Activated CD8-positive, alpha-beta T cell treated with anti-CD3 and anti-CD28 coated beads, Interleukin-2, amount 10 ng/mL, durations not matched to agents 7 days and 5 days (primary cell): Measurements from ENCODE around the gene CPT2. TPM values are rescaled to one million over a fixed set of nuclear protein-coding genes. Genes with fewer than 3 reads are reported as not detected.
"Not testable (repeated sequence)": the region's sequence is repeated elsewhere in the genome, so short reads cannot be mapped to it uniquely, and the experiment has no call there.

Experiments used
- ATAC-seq: fragments of 150-1000 bp; cut with Tn5 transposase; one replicate; pipeline ENCODE4 v1.10.0; 2021; ENCODE audit warnings: moderate library complexity
- CTCF ChIA-PET: fragments of 350-600 bp; sonication (Branson Sonifier 250); formaldehyde crosslinking; loops from one replicate; lab custom pipeline; 2021; ENCODE audit warnings: antibody characterized with exemption; lab: Charles Lee
- POLR2A ChIA-PET: fragments of 350-600 bp; sonication (Branson Sonifier 250); formaldehyde crosslinking; loops from one replicate; lab custom pipeline; 2021; ENCODE audit warnings: antibody characterized with exemption; lab: Charles Lee
- DNase-seq: peaks from one replicate; pipeline ENCODE4 v3.0.0-alpha.2; 2020
- H3K27ac Mint-ChIP-seq: one replicate; pipeline ENCODE4 v1.8.0; 2021; ENCODE audit warnings: mild to moderate bottlenecking, mixed read lengths
- H3K27me3 Mint-ChIP-seq: one replicate; pipeline ENCODE4 v1.8.0; 2021; ENCODE audit warnings: low read depth, mixed read lengths
- H3K36me3 Mint-ChIP-seq: one replicate; pipeline ENCODE4 v1.8.0; 2021; ENCODE audit warnings: low read depth, mixed read lengths
- H3K4me1 Mint-ChIP-seq: one replicate; pipeline ENCODE4 v1.8.0; 2021; ENCODE audit warnings: low read depth, mixed read lengths
- H3K4me3 Mint-ChIP-seq: one replicate; pipeline ENCODE4 v1.8.0; 2021; ENCODE audit warnings: mild to moderate bottlenecking, mixed read lengths
- H3K9me3 Mint-ChIP-seq: one replicate; pipeline ENCODE4 v1.8.0; 2022; ENCODE audit warnings: mixed read lengths; ENCODE audit not compliant: insufficient read depth
- total RNA-seq, 2 experiments: library from RNA; stranded (reverse); gene quantifications; one replicate each; pipeline ENCODE4 v1.2.3, GENCODE V29; 2021

Gene CPT2
- total RNA-seq, 2 experiments from 2014 or later: 11.6 to 12.7 TPM

DNA sequence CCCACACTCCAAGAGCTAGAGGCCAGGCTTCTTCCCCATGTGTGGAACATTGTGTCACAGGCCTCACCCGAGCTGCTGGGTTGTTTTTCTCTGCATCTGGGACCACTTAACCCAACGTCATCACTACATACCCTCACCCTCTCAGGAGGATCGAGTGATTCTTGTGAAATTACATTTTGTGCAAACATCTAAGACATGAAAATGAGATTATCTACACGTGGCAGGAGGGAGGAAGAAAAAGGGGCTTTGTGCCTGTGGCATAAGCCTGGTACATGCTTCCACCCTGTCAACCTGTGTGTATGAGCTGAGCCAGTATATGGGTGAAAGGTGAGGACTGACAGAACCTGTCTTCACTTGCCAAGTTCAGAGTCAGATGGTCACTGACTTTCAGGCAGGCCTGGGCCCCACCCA, 1.6 kb downstream of the CPT2 start:
- H3K4me3 Mint-ChIP-seq: peak overlapping the region; percentile 85
- no peaks in the 10 kb centered on the region for H3K27me3 Mint-ChIP-seq
- ChIA-PET POLR2A (no interaction called here), CTCF (interaction anchor here (1.0 to 2.0 kb wide), 4 partner anchors 12 to 80 kb away, joined by 3 to 8 read pairs (median 4); no protein-coding TSS in a partner anchor)
- DNase-seq (no peak), ATAC-seq (no peak)
- peaks cover 27% of the 10 kb centered on the region for H3K4me1 Mint-ChIP-seq
- peaks cover 35% of the 10 kb centered on the region for H3K36me3 Mint-ChIP-seq
- H3K9me3 Mint-ChIP-seq: no peaks in the 10 kb centered on the region
- H3K27ac Mint-ChIP-seq: peak overlapping the region; percentile 97

- peaks cover 4% of the 10 kb centered on the region for H3K9me3 Mint-ChIP-seq
- no peak for ATAC-seq
- ChIA-PET CTCF (interaction anchor here (1.4 kb wide), 1 partner anchor 18 kb away, joined by 4 read pairs; the partner anchor contains the start of gene CZIB), POLR2A (no interaction called here)
- no peak for DNase-seq
- H3K36me3 Mint-ChIP-seq: peaks cover 70% of the 10 kb centered on the region
- no peak overlapping the region for H3K4me3 Mint-ChIP-seq
- H3K27me3 Mint-ChIP-seq: no peaks in the 10 kb centered on the region
- peaks cover 3% of the 10 kb centered on the region for H3K4me1 Mint-ChIP-seq
- H3K27ac Mint-ChIP-seq: no peak overlapping the region
Observed at GRCh38 chr1:53203466-53203865, 6.8 kb downstream of the CPT2 start.

DNA sequence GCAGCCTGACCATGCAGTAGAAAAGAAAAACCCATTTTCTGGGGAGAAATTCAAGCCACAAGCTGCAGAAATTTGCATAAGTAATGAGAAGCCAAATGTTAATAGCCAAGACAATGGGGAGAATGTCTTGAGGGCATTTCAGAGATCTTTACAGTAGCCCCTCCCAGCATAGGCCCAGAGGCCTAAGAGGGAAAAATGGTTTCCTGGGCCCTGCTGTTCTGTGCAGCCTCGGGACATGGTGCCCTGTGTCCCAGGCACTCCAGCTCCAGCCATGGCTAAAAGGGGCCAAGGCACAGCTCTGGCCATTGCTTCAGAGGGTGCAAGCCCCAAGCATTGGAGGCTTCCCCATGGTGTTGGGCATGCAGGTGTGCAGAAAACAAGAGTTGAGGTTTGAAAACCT, 8.9 kb downstream of the CPT2 start:
- H3K4me3 Mint-ChIP-seq, CTCF ChIA-PET, H3K4me1 Mint-ChIP-seq, DNase-seq, H3K27ac Mint-ChIP-seq, POLR2A ChIA-PET, H3K27me3 Mint-ChIP-seq, ATAC-seq, H3K9me3 Mint-ChIP-seq: not testable (repeated sequence)
- peaks cover 83% of the 10 kb centered on the region for H3K36me3 Mint-ChIP-seq

DNA sequence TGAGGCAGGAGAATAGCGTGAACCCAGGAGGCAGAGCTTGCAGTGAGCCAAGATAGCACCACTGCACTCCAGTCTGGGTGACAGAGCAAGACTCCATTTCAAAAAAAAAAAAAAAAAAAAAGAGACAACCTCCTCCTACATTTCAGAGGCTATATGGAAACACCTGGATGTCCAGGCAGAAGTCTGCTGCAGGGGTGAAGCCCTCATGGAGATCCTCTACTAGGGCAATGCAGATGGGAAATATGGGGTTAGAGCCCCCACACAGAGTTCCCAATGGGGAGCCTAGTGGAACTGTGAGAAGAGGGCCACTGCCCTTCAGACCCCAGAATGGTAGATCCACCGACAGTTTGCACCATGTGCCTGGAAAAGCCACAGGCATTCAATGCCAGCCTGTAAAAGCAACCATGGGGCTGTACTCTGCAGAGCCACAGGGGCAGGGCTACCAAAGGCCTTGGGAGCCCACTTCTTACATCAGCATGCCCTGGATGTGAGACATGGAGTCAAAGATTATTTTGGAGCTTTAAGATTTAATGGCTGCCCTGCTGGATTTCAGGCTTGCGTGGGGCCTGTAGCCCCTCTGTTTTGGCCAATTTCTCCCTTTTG, 9.6 kb downstream of the CPT2 start:
- ATAC-seq, H3K4me3 Mint-ChIP-seq, H3K27ac Mint-ChIP-seq, DNase-seq, H3K9me3 Mint-ChIP-seq, H3K27me3 Mint-ChIP-seq, POLR2A ChIA-PET, CTCF ChIA-PET, H3K4me1 Mint-ChIP-seq: not testable (repeated sequence)
- peaks cover 83% of the 10 kb centered on the region for H3K36me3 Mint-ChIP-seq

DNA sequence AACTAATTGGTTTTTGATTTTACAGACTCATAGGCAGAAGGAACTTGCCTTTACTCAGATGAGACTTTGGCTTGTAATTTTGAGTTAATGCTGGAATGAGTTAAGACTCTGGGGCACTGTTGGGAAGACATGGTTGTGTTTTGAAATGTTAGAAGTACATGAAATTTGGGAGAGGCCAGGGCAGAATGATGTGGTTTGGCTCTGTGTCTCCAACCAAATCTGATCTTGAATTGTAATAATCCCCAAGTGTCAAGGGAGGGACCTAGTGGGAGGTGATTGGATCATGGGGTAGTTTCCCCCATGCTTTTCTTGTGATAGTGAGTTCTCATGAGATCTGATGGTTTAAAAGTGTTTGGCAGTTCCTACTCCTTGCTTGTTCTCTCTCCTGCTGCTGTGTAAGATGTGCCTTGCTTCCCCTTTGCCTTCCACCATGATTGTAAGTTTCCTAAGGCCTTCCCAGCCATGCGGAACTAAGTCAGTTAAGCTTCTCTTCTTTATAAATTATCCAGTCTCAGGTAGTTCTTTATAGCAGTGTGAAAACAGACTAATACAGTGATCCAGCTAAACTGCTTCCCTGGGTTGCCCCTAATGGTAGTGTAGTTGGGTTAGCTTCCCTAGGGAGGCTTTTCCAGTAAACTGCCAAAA, 10.2 kb downstream of the CPT2 start:
- Mint-ChIP-seq H3K27ac (no peak overlapping the region), H3K36me3 (peaks cover 80% of the 10 kb centered on the region), H3K27me3 (no peaks in the 10 kb centered on the region), H3K4me3 (no peak overlapping the region), H3K4me1 (no peaks in the 10 kb centered on the region), H3K9me3 (peaks cover 4% of the 10 kb centered on the region)
- ChIA-PET CTCF (no interaction called here), POLR2A (no interaction called here)
- no peak for DNase-seq
- ATAC-seq: no peak

DNA sequence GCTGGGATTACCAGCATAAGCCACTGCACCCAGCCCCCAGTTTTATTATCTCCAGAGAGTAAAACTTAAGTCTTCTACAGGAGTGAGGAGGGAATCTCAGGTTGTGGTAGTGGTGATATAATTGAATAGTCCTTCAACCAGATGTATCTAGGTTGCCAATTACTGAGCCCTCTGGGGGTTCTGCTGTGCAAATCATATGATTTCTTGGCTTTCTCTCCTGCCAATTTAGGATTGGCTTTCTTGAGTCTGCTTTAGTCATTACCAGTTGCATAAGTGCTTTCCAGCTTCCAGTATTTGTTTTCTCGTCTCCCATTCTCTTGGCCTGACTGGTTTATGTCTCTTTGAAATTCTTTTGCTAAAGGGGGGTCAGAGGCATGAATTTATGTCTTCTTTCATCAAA, 11.1 kb downstream of the CPT2 start:
- POLR2A ChIA-PET: no interaction called here

GRCh38 chr1:53210352-53210751, 13.7 kb downstream of the CPT2 start:
- Mint-ChIP-seq H3K36me3 (peaks cover 69% of the 10 kb centered on the region), H3K9me3 (peaks cover 4% of the 10 kb centered on the region), H3K4me1 (no peaks in the 10 kb centered on the region), H3K27ac (no peak overlapping the region), H3K27me3 (no peaks in the 10 kb centered on the region), H3K4me3 (no peak overlapping the region)
- ChIA-PET POLR2A (interaction anchor here (0.6 to 1.1 kb wide), 2 partner anchors 9 to 108 kb away, joined by 3 to 5 read pairs; no protein-coding TSS in a partner anchor), CTCF (no interaction called here)
- DNase-seq (no peak), ATAC-seq (no peak)

More for the DNA sequence above, 11.1 kb downstream of the CPT2 start:
- Mint-ChIP-seq H3K27me3 (no peaks in the 10 kb centered on the region), H3K36me3 (peaks cover 77% of the 10 kb centered on the region), H3K4me1 (no peaks in the 10 kb centered on the region), H3K4me3 (no peak overlapping the region), H3K27ac (no peak overlapping the region), H3K9me3 (peaks cover 4% of the 10 kb centered on the region)
- DNase-seq (no peak), ATAC-seq (no peak)
- CTCF ChIA-PET: no interaction called here

DNA sequence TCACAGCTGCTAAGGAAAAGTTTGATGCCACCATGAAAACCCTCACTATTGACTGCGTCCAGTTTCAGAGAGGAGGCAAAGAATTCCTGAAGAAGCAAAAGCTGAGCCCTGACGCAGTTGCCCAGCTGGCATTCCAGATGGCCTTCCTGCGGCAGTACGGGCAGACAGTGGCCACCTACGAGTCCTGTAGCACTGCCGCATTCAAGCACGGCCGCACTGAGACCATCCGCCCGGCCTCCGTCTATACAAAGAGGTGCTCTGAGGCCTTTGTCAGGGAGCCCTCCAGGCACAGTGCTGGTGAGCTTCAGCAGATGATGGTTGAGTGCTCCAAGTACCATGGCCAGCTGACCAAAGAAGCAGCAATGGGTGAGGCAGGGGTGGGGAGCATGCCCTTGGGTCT, 14.3 kb downstream of the CPT2 start:
- CTCF ChIA-PET: interaction anchor here (1.5 kb wide), 1 partner anchor 12 kb away, joined by 3 read pairs; no protein-coding TSS in a partner anchor
- H3K36me3 Mint-ChIP-seq: peaks cover 64% of the 10 kb centered on the region
- H3K27ac Mint-ChIP-seq: no peak overlapping the region
- H3K4me3 Mint-ChIP-seq: no peak overlapping the region
- peaks cover 4% of the 10 kb centered on the region for H3K9me3 Mint-ChIP-seq
- no peaks in the 10 kb centered on the region for H3K4me1 Mint-ChIP-seq
- no peak for ATAC-seq
- H3K27me3 Mint-ChIP-seq: no peaks in the 10 kb centered on the region
- POLR2A ChIA-PET: interaction anchor here (0.6 to 1.1 kb wide), 2 partner anchors 9 to 108 kb away, joined by 3 to 5 read pairs; no protein-coding TSS in a partner anchor
- no peak for DNase-seq

DNA sequence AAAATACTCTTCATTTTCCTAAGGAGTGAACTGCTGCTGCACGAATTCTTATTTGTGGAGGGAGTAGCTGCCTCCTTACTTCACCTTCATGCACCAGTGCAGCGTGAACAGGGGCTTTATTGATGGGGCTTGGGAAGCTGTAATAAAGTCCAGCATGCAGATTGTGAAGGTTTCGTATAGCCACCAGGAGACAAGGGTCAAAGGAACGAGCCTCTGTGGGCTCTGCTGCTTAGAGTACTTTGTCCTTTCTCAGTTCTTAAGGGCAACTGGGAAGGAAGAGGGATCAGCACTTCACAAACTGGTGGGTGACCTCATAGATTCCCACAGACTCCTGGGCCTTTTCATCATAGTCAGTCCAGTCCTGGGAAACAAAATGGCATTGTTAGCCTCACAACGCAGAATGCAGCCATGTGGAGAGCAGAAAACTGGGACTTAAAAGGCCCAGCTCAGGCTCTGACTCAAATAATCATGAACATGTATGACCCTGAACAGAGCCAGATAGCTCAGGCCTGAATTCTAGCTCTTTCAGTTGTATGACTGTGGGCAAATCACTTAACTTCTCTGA, 17.8 kb downstream of the CPT2 start:
- Mint-ChIP-seq H3K36me3 (peaks cover 54% of the 10 kb centered on the region), H3K4me1 (peaks cover 19% of the 10 kb centered on the region), H3K4me3 (no peak overlapping the region), H3K27me3 (no peaks in the 10 kb centered on the region), H3K9me3 (no peaks in the 10 kb centered on the region), H3K27ac (no peak overlapping the region)
- POLR2A ChIA-PET: interaction anchor here (0.6 kb wide), 1 partner anchor 22 kb away, joined by 4 read pairs; no protein-coding TSS in a partner anchor
- CTCF ChIA-PET: no interaction called here
- no peak for DNase-seq
- no peak for ATAC-seq

DNA sequence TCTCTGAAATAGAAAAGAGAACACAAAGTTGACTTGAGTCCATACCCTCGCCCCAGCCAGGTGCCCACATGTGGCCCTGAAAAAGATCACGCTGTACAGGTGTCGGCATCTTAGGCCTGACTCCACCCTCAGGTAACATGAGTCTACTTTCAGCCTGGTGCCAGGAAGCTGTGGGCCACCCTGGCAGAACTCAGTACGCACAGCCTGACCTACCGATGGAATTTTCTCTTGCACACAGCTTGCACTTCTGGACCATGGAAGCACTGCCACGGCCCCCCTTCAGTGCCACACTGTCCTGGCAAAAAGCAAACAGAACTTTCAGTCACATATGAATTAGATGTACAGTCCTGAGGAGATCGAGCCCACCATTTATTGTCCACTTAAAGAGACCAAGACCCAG, 21.6 kb downstream of the CPT2 start:
- Mint-ChIP-seq H3K4me1 (peaks cover 31% of the 10 kb centered on the region), H3K9me3 (no peaks in the 10 kb centered on the region), H3K36me3 (peaks cover 32% of the 10 kb centered on the region), H3K27ac (no peak overlapping the region), H3K4me3 (no peak overlapping the region), H3K27me3 (no peaks in the 10 kb centered on the region)
- ATAC-seq: no peak
- POLR2A ChIA-PET: no interaction called here
- CTCF ChIA-PET: interaction anchor here (1.3 kb wide), 1 partner anchor 32 kb away, joined by 3 read pairs; no protein-coding TSS in a partner anchor
- DNase-seq: no peak

GRCh38 chr1:53219711-53220110, 23.1 kb downstream of the CPT2 start:
- peaks cover 18% of the 10 kb centered on the region for H3K36me3 Mint-ChIP-seq
- no peaks in the 10 kb centered on the region for H3K9me3 Mint-ChIP-seq
- ChIA-PET CTCF (interaction anchor here (1.3 to 1.4 kb wide), 3 partner anchors 26 to 174 kb away, joined by 3 read pairs; no protein-coding TSS in a partner anchor), POLR2A (interaction anchor here (1.0 to 1.5 kb wide), 2 partner anchors 9 to 20 kb away, joined by 3 to 5 read pairs; no protein-coding TSS in a partner anchor)
- no peak for DNase-seq
- peaks cover 31% of the 10 kb centered on the region for H3K4me1 Mint-ChIP-seq
- peak overlapping the region; percentile 90 for H3K4me3 Mint-ChIP-seq
- no peaks in the 10 kb centered on the region for H3K27me3 Mint-ChIP-seq
- no peak for ATAC-seq
- peak overlapping the region; percentile 97 for H3K27ac Mint-ChIP-seq
